Right atrium auricular region (tissue), 2 donors: ENCODE measurements around the gene PHACTR2. TPM values are rescaled to one million over a fixed set of nuclear protein-coding genes. Genes with fewer than 3 reads are reported as not detected.

Experiments
- DNase-seq: peaks from one replicate; pipeline ENCODE4 v3.0.0-alpha.2; 2019; ENCODE audit warnings: low spot score
- H3K27ac ChIP-seq, 2 donors: fragments of 200-600 bp; sonication (generic); 1 replicate in 1 of 2; 2 replicates in 1 of 2; pipeline ENCODE4 v1.5.1; 2016 to 2019
- H3K27me3 ChIP-seq, 2 donors: fragments of 200-600 bp; sonication (generic); one replicate each; pipeline versions ENCODE4 v1.5.1 to v1.6.0; 2017 to 2019
- H3K36me3 ChIP-seq: fragments of 200-600 bp; sonication (generic); one replicate; pipeline ENCODE4 v1.5.1; 2016
- H3K4me1 ChIP-seq, 2 donors: fragments of 200-600 bp; sonication (generic); one replicate each; pipeline versions ENCODE4 v1.5.1 to v1.6.0; 2017 to 2019
- H3K4me3 ChIP-seq, 2 donors: fragments of 200-600 bp; sonication (generic); 1 replicate in 1 of 2; 2 replicates in 1 of 2; pipeline ENCODE4 v1.5.1; 2017 to 2019; ENCODE audit warnings: mild to moderate bottlenecking in 1 of 2, moderate library complexity in 1 of 2
- H3K9me3 ChIP-seq, 2 donors: fragments of 200-600 bp; sonication (generic); one replicate each; pipeline ENCODE4 v1.5.1; 2019
- CTCF ChIP-seq, 2 donors: fragments of 200-600 bp; sonication (generic); IDR thresholded peaks; one replicate each; pipeline ENCODE4 v1.5.1; 2019; ENCODE audit warnings: antibody characterized with exemption in 2 of 2
- total RNA-seq, 2 donors: library from RNA; depleted of rRNA; stranded (reverse); fragments of >200 nt; gene quantifications; one replicate each; pipeline ENCODE4 v1.1.0, GENCODE V29; 2016

PHACTR2 gene
- total RNA-seq, 2 donors from 2014 or later = 47.6 to 54.4 TPM

GRCh38 chr6:143711714-143712113 lies 33.9 kb downstream of the PHACTR2 start:
- no peak for TF ChIP-seq CTCF (IDR thresholded peaks at IDR 0.05)
- Histone ChIP-seq H3K27ac (no peak overlapping the region), H3K36me3 (no peaks in the 10 kb centered on the region), H3K4me1 (no peaks in the 10 kb centered on the region), H3K9me3 (no peaks in the 10 kb centered on the region), H3K4me3 (no peak overlapping the region), H3K27me3 (no peaks in the 10 kb centered on the region)
- DNase-seq = no peak

GRCh38 chr6:143718472-143718871 lies 40.7 kb downstream of the PHACTR2 start:
- H3K4me1 ChIP-seq = no peaks in the 10 kb centered on the region
- H3K36me3 ChIP-seq = no peaks in the 10 kb centered on the region
- no peak for DNase-seq
- no peak overlapping the region for H3K4me3 ChIP-seq
- H3K27me3 ChIP-seq = no peaks in the 10 kb centered on the region
- no peak overlapping the region for H3K27ac ChIP-seq
- no peak for TF ChIP-seq CTCF (IDR thresholded peaks at IDR 0.05)
- H3K9me3 ChIP-seq = no peaks in the 10 kb centered on the region

GRCh38 chr6:143721642-143722041 lies 43.9 kb downstream of the PHACTR2 start:
- H3K4me1 ChIP-seq = no peaks in the 10 kb centered on the region
- no peaks in the 10 kb centered on the region for H3K36me3 ChIP-seq
- no peak overlapping the region for H3K4me3 ChIP-seq
- no peak for DNase-seq
- H3K9me3 ChIP-seq = no peaks in the 10 kb centered on the region
- no peak for TF ChIP-seq CTCF (IDR thresholded peaks at IDR 0.05)
- no peaks in the 10 kb centered on the region for H3K27me3 ChIP-seq
- no peak overlapping the region for H3K27ac ChIP-seq

GRCh38 chr6:143724876-143725275 lies 47.1 kb downstream of the PHACTR2 start:
- no peak for DNase-seq
- Histone ChIP-seq H3K4me3 (no peak overlapping the region), H3K9me3 (no peaks in the 10 kb centered on the region), H3K27me3 (no peaks in the 10 kb centered on the region), H3K4me1 (no peaks in the 10 kb centered on the region), H3K27ac (no peak overlapping the region), H3K36me3 (no peaks in the 10 kb centered on the region)
- TF ChIP-seq CTCF (IDR thresholded peaks at IDR 0.05) = no peak

- Histone ChIP-seq H3K36me3 (no peaks in the 10 kb centered on the region), H3K4me3 (no peak overlapping the region), H3K27ac (no peak overlapping the region), H3K27me3 (no peaks in the 10 kb centered on the region), H3K4me1 (no peaks in the 10 kb centered on the region), H3K9me3 (no peaks in the 10 kb centered on the region)
- DNase-seq = no peak
- no peak for TF ChIP-seq CTCF (IDR thresholded peaks at IDR 0.05)
Measured at GRCh38 chr6:143726015-143726647, 48.4 kb downstream of the PHACTR2 start.

- H3K4me1 ChIP-seq = no peaks in the 10 kb centered on the region
Measured at GRCh38 chr6:143727035-143727434, 49.3 kb downstream of the PHACTR2 start.

More at GRCh38 chr6:143727035-143727434, 49.3 kb downstream of the PHACTR2 start:
- Histone ChIP-seq H3K36me3 (no peaks in the 10 kb centered on the region), H3K4me3 (no peak overlapping the region), H3K27me3 (no peaks in the 10 kb centered on the region), H3K27ac (no peak overlapping the region), H3K9me3 (no peaks in the 10 kb centered on the region)
- DNase-seq = no peak
- TF ChIP-seq CTCF (IDR thresholded peaks at IDR 0.05) = no peak
